Neural progenitor cell (in vitro differentiated cells): ENCODE results near the gene CDK3. TPM values are rescaled to one million over a fixed set of nuclear protein-coding genes. Genes with fewer than 3 reads are reported as not detected.
A peak's percentile ranks its signal among the peaks of the same experiment; 100 is the strongest.

ENCODE experiments used
- DNase-seq: peaks from one replicate; pipeline ENCODE4 v3.0.0-alpha.2; 2016; ENCODE audit warnings: low spot score
- H2AFZ ChIP-seq: fragments of 200-600 bp; sonication (generic); replicated peaks from 2 replicates; pipeline ENCODE4 v1.6.1; 2016; ENCODE audit warnings: antibody characterized with exemption
- H3F3A ChIP-seq: fragments of 200-600 bp; sonication (generic); 2 replicates; pipeline ENCODE4 v1.6.1; 2016; ENCODE audit warnings: antibody characterized with exemption, low read depth
- H3K27ac ChIP-seq: fragments of 200-600 bp; sonication (generic); 2 replicates; pipeline ENCODE4 v1.5.1; 2016; ENCODE audit warnings: mild to moderate bottlenecking
- H3K27me3 ChIP-seq: fragments of 200-600 bp; sonication (generic); 2 replicates; pipeline ENCODE4 v1.6.1; 2016; ENCODE audit warnings: mild to moderate bottlenecking, moderate library complexity
- H3K36me3 ChIP-seq: fragments of 200-600 bp; sonication (generic); 2 replicates; pipeline ENCODE4 v1.5.1; 2016
- H3K4me1 ChIP-seq: fragments of 200-600 bp; sonication (generic); 2 replicates; pipeline ENCODE4 v1.6.1; 2016; ENCODE audit warnings: mixed run types
- H3K4me2 ChIP-seq: fragments of 200-600 bp; sonication (generic); 2 replicates; pipeline ENCODE4 v1.6.1; 2016
- H3K4me3 ChIP-seq: fragments of 200-600 bp; sonication (generic); 2 replicates; pipeline ENCODE4 v1.5.1; 2016
- H3K79me2 ChIP-seq: fragments of 200-600 bp; sonication (generic); 2 replicates; pipeline ENCODE4 v1.6.1; 2016; ENCODE audit warnings: low read depth
- H3K9ac ChIP-seq: fragments of 200-600 bp; sonication (generic); 2 replicates; pipeline ENCODE4 v1.6.1; 2016
- H3K9me3 ChIP-seq: fragments of 200-600 bp; sonication (generic); 2 replicates; pipeline ENCODE4 v1.5.1; 2016; ENCODE audit warnings: low read depth
- H4K20me1 ChIP-seq: fragments of 200-600 bp; sonication (generic); 2 replicates; pipeline ENCODE4 v1.6.1; 2016; ENCODE audit warnings: low read depth
- H3K27ac Mint-ChIP-seq: 3 replicates; pipeline ENCODE4 v1.8.0; 2021; ENCODE audit warnings: mixed read lengths
- H3K27me3 Mint-ChIP-seq: 2 replicates; pipeline ENCODE4 v1.8.0; 2022; ENCODE audit warnings: low read depth, mild to moderate bottlenecking, inconsistent platforms, moderate library complexity, mixed read lengths; ENCODE audit not compliant: insufficient read depth
- H3K36me3 Mint-ChIP-seq: 3 replicates; pipeline ENCODE4 v1.8.0; 2021; ENCODE audit warnings: mixed read lengths
- H3K4me1 Mint-ChIP-seq: 3 replicates; pipeline ENCODE4 v1.8.0; 2021; ENCODE audit warnings: mixed read lengths
- H3K4me3 Mint-ChIP-seq: 3 replicates; pipeline ENCODE4 v1.8.0; 2021; ENCODE audit warnings: mild to moderate bottlenecking, moderate library complexity, mixed read lengths
- H3K9me3 Mint-ChIP-seq: 3 replicates; pipeline ENCODE4 v1.8.0; 2020; ENCODE audit warnings: mixed read lengths
- CTCF ChIP-seq: fragments of 200-600 bp; sonication (generic); IDR thresholded peaks from 2 replicates; pipeline ENCODE4 v1.5.1; 2017; ENCODE audit warnings: antibody characterized with exemption, mild to moderate bottlenecking
- EZH2 ChIP-seq: fragments of 200-600 bp; sonication (generic); IDR thresholded peaks from 2 replicates; pipeline ENCODE4 v1.6.1; 2017; ENCODE audit warnings: antibody characterized with exemption, mild to moderate bottlenecking, moderate library complexity
- EZH2phosphoT487 ChIP-seq: fragments of 200-600 bp; sonication (generic); IDR thresholded peaks from 2 replicates; pipeline ENCODE4 v1.6.1; 2017; ENCODE audit warnings: antibody characterized with exemption
- total RNA-seq: library from RNA; depleted of rRNA; stranded (reverse); fragments of >200 nt; gene quantifications from 2 replicates; pipeline ENCODE4 v1.2.3, GENCODE V29; 2015; ENCODE audit warnings: low replicate concordance

Gene CDK3
- total RNA-seq, 1 donor from 2014 or later: 3.0 TPM

DNA sequence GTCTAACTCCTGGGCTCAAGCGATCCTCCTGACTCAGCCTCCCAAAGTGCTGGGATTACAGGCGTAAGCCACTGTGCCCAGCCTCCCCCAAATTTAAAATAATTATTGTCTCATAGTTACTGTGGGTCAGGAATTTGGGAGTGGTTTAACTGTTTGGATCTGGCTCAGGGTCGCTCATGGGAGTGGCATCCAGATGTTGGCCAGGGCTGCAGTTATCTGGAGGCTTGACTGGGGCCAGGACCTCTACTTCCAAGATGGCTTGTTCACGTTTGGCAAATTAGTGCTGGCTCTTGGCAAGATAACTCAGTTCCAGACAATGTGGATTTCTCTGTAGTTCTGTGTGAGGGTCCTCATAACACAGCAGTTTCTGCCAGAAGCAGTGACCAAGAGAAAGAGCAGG lies 13.6 kb upstream of the CDK3 start:
- Histone ChIP-seq H4K20me1 (no peaks in the 10 kb centered on the region), H3K36me3 (no peaks in the 10 kb centered on the region), H3K4me3 (no peak overlapping the region), H3K79me2 (no peaks in the 10 kb centered on the region), H3K27ac (no peak overlapping the region), H3F3A (peaks cover 9% of the 10 kb centered on the region), H3K4me1 (peaks cover 8% of the 10 kb centered on the region), H3K9me3 (no peaks in the 10 kb centered on the region), H3K27me3 (no peaks in the 10 kb centered on the region), H3K4me2 (no peak overlapping the region), H3K9ac (no peak overlapping the region), H2AFZ (no peak overlapping the region)
- no peak overlapping the region for H3K4me3 Mint-ChIP-seq
- H3K36me3 Mint-ChIP-seq: no peaks in the 10 kb centered on the region
- DNase-seq: no peak
- TF ChIP-seq EZH2phosphoT487: no peak
- no peak for TF ChIP-seq CTCF
- no peak for TF ChIP-seq EZH2
- peaks cover 10% of the 10 kb centered on the region for H3K4me1 Mint-ChIP-seq
- H3K27me3 Mint-ChIP-seq: peaks cover under 1% of the 10 kb centered on the region
- no peak overlapping the region for H3K27ac Mint-ChIP-seq
- H3K9me3 Mint-ChIP-seq: no peaks in the 10 kb centered on the region

- Histone ChIP-seq H3K27me3 (no peaks in the 10 kb centered on the region), H3K9me3 (no peaks in the 10 kb centered on the region), H3K4me2 (no peak overlapping the region), H4K20me1 (no peaks in the 10 kb centered on the region), H3K4me3 (no peak overlapping the region), H3K9ac (no peak overlapping the region), H3K27ac (no peak overlapping the region), H3K36me3 (no peaks in the 10 kb centered on the region), H3K79me2 (no peaks in the 10 kb centered on the region), H2AFZ (no peak overlapping the region), H3K4me1 (no peaks in the 10 kb centered on the region), H3F3A (no peaks in the 10 kb centered on the region)
- Mint-ChIP-seq H3K36me3 (no peaks in the 10 kb centered on the region), H3K9me3 (no peaks in the 10 kb centered on the region), H3K27me3 (peaks cover 2% of the 10 kb centered on the region), H3K27ac (no peak overlapping the region), H3K4me1 (no peaks in the 10 kb centered on the region), H3K4me3 (no peak overlapping the region)
- DNase-seq: no peak
- no peak for TF ChIP-seq CTCF
- no peak for TF ChIP-seq EZH2
- TF ChIP-seq EZH2phosphoT487: no peak
Observed at GRCh38 chr17:75991396-75991795, 9.3 kb upstream of the CDK3 start.

- no peaks in the 10 kb centered on the region for H3K9me3 ChIP-seq
- H3F3A ChIP-seq: no peaks in the 10 kb centered on the region
- no peaks in the 10 kb centered on the region for H3K27me3 ChIP-seq
- no peak for DNase-seq
- H3K4me1 ChIP-seq: no peaks in the 10 kb centered on the region
- H4K20me1 ChIP-seq: no peaks in the 10 kb centered on the region
- Mint-ChIP-seq H3K9me3 (no peaks in the 10 kb centered on the region), H3K36me3 (no peaks in the 10 kb centered on the region), H3K4me3 (no peak overlapping the region), H3K4me1 (peaks cover 9% of the 10 kb centered on the region), H3K27me3 (peaks cover 5% of the 10 kb centered on the region), H3K27ac (peak overlapping the region; percentile 37)
- no peaks in the 10 kb centered on the region for H3K79me2 ChIP-seq
- no peak overlapping the region for H3K9ac ChIP-seq
- no peak overlapping the region for H3K4me2 ChIP-seq
- H3K4me3 ChIP-seq: no peak overlapping the region
- no peak overlapping the region for H3K27ac ChIP-seq
- no peak for TF ChIP-seq EZH2
- no peak for TF ChIP-seq EZH2phosphoT487
- TF ChIP-seq CTCF: no peak
- no peak overlapping the region for H2AFZ ChIP-seq
- no peaks in the 10 kb centered on the region for H3K36me3 ChIP-seq
Observed at GRCh38 chr17:75994802-75995370, 5.8 kb upstream of the CDK3 start.
